Mucosa of descending colon (tissue), 3 donors: Measurements from ENCODE around the gene CEBPB. TPM values are rescaled to one million over a fixed set of nuclear protein-coding genes. Genes with fewer than 3 reads are reported as not detected.
"Not testable (repeated sequence)": the region's sequence is repeated elsewhere in the genome, so short reads cannot be mapped to it uniquely, and the experiment has no call there.

ENCODE experiments used
- ATAC-seq: fragments of 200-7000 bp; cut with Tn5 transposase; one replicate; pipeline ENCODE4 v1.9.1; 2020; ENCODE audit warnings: mild to moderate bottlenecking, moderate library complexity
- DNase-seq, 3 donors: peaks; one replicate each; pipeline ENCODE4 v3.0.0-alpha.2; 2020
- H3K36me3 ChIP-seq: fragments of 200-600 bp; one replicate; pipeline ENCODE4 v1.8.0; 2021; ENCODE audit warnings: low read depth, mild to moderate bottlenecking
- H3K4me1 ChIP-seq: fragments of 200-600 bp; one replicate; pipeline ENCODE4 v1.8.0; 2021; ENCODE audit warnings: low read depth, mild to moderate bottlenecking
- H3K4me3 ChIP-seq: fragments of 200-600 bp; one replicate; pipeline ENCODE4 v1.8.0; 2021; ENCODE audit warnings: mild to moderate bottlenecking
- H3K9me3 ChIP-seq: fragments of 200-600 bp; one replicate; pipeline ENCODE4 v1.8.0; 2021; ENCODE audit warnings: mild to moderate bottlenecking
- intact Hi-C, 2 donors: fragments of 100-400 bp; cut with DNase I in 1 of 2; cut with micrococcal nuclease in 1 of 2; formaldehyde crosslinking; loops; one replicate each; pipeline versions ENCODE4 v1.11.0 to v1.11.1; 2022; cut with DNase I, micrococcal nuclease
- total RNA-seq, 3 donors: library from RNA; stranded (reverse); fragmentation: NEBNext Ultra II Directional in 2 of 3; extraction: Animal tissue kit (Norgen Biotek cat#: 25700) in 2 of 3; gene quantifications; one replicate each; pipeline versions ENCODE4 v1.2.1 to v1.2.4, GENCODE V29; 2021 to 2023
- TF ChIP-seq, protein P1 (sequence below): fragments of 200-600 bp; IDR thresholded peaks from one replicate; pipeline ENCODE4 v1.8.0; 2022; ENCODE audit warnings: antibody characterized with exemption, mild to moderate bottlenecking
- donor health status: DM: no; HTN: no; CAD: no; lungs with moderate emphysema.
- donor health status: DM: no; HTN: no; CAD: no.
- donor health status: DM: no; HTN: yes; CAD: no.

Gene CEBPB
- total RNA-seq, 3 donors from 2014 or later, result 20.2 to 86.7 (median 41.3) TPM

DNA sequence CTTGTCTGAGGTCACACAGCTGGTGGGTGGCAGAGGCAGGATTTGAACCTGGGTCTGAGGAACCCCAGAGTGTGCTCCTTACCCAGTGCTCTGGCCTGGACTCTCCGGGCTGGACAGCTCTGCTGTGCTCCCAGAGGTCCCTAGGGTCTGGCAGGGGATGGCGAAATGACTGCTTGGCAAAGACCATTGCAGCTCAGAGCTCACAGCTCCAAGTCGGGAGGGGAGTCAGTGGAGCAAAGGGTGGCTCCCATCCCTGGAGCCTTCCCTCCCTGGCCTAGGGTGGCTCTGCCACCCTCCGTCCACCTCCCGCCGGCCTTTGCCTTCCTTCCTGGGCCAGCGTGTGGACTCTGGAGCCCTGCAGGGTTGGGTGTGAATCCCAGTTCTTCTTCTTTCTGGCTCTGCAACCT, 17.5 kb downstream of the CEBPB start:
- no peak for DNase-seq
- no peak overlapping the region for H3K4me3 ChIP-seq
- intact Hi-C loops, result no loop called here
- H3K9me3 ChIP-seq, result peaks cover 2% of the 10 kb centered on the region
- TF ChIP-seq, protein P1, sequence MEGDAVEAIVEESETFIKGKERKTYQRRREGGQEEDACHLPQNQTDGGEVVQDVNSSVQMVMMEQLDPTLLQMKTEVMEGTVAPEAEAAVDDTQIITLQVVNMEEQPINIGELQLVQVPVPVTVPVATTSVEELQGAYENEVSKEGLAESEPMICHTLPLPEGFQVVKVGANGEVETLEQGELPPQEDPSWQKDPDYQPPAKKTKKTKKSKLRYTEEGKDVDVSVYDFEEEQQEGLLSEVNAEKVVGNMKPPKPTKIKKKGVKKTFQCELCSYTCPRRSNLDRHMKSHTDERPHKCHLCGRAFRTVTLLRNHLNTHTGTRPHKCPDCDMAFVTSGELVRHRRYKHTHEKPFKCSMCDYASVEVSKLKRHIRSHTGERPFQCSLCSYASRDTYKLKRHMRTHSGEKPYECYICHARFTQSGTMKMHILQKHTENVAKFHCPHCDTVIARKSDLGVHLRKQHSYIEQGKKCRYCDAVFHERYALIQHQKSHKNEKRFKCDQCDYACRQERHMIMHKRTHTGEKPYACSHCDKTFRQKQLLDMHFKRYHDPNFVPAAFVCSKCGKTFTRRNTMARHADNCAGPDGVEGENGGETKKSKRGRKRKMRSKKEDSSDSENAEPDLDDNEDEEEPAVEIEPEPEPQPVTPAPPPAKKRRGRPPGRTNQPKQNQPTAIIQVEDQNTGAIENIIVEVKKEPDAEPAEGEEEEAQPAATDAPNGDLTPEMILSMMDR, result no peak
- H3K4me1 ChIP-seq, result no peaks in the 10 kb centered on the region
- H3K36me3 ChIP-seq, result no peaks in the 10 kb centered on the region
- no peak for ATAC-seq

GRCh38 chr20:50208815-50209214, 18.2 kb downstream of the CEBPB start:
- intact Hi-C loops, ATAC-seq, H3K4me3 ChIP-seq: not testable (repeated sequence)

DNA sequence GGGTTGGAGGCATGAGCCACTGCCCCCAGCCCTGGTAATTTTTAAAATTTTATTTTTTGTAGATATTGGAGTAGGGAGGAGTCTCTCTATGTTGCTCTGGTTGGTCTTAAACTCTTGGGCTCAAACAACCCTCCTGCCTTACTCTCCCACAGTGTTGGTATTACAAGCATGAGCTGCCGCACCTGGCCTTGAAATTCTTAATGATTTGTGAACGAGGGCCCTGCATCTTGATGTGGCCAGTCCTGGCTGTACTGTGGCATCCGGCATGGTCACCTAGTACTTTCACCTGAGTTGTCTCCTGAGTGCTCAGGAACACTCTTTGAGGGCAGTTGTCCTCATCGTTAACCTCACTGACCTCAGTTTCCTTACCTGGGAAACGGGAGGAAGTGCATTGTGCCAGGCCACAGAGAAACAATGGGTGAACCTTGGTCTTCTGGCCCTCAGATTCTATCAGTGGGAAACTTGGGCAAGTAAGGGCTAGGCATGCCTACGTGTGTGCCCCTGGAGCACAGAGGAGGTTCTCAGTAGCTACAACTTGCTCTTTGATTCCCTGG, 19.5 kb downstream of the CEBPB start:
- H3K9me3 ChIP-seq, result no peaks in the 10 kb centered on the region
- TF ChIP-seq, protein P1, result no peak
- H3K36me3 ChIP-seq, result no peaks in the 10 kb centered on the region
- ATAC-seq, result no peak
- H3K4me1 ChIP-seq, result no peaks in the 10 kb centered on the region
- no peak overlapping the region for H3K4me3 ChIP-seq
- intact Hi-C loops, result no loop called here
- DNase-seq, result no peak

More at GRCh38 chr20:50208815-50209214, 18.2 kb downstream of the CEBPB start:
- H3K36me3 ChIP-seq, H3K4me1 ChIP-seq, H3K9me3 ChIP-seq: not testable (repeated sequence)
- peak in 1 of 3 donors; percentile 1 for DNase-seq

GRCh38 chr20:50211091-50211490, 20.5 kb downstream of the CEBPB start:
- ATAC-seq (no peak), DNase-seq (no peak)
- no peaks in the 10 kb centered on the region for H3K9me3 ChIP-seq
- TF ChIP-seq, protein P1, result no peak
- intact Hi-C loops, result no loop called here
- no peaks in the 10 kb centered on the region for H3K36me3 ChIP-seq
- no peak overlapping the region for H3K4me3 ChIP-seq
- H3K4me1 ChIP-seq, result peaks cover 3% of the 10 kb centered on the region

DNA sequence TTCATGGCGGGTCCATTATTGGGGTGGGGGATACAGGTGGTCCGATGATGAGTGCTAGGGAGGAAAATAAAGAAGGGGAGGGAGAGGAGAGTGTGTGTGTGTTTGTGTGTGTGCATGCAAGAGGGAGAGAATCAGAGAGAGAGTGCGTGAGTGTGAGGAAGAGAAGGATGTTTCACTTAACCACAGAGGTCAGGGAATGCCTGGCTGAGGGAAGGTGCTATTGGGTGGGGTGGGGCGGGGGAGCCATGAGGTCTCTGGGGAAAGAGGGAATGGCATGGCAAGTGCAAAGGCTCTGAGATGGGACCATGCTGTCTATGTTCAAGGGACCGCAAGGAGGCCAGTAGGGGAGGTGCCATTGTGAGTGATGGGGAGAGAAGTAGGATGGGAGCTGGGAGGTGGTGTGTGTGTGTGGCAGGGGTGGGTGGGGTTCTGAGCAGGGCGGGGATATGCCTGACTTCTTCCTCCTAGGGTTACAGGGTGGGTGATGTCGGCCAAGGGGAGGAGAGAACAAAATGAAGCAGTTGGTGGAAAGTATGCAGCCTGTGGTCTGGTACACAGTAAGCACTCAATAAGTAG, 23.0 kb downstream of the CEBPB start:
- ATAC-seq (no peak), DNase-seq (no peak)
- peaks cover 6% of the 10 kb centered on the region for H3K4me1 ChIP-seq
- intact Hi-C loops, result no loop called here
- H3K36me3 ChIP-seq, result no peaks in the 10 kb centered on the region
- no peaks in the 10 kb centered on the region for H3K9me3 ChIP-seq
- H3K4me3 ChIP-seq, result no peak overlapping the region
- TF ChIP-seq, protein P1, result no peak

GRCh38 chr20:50214226-50215024, 23.8 kb downstream of the CEBPB start:
- DNase-seq (no peak), ATAC-seq (no peak)
- intact Hi-C loops, result no loop called here
- TF ChIP-seq, protein P1, result no peak
- peaks cover 6% of the 10 kb centered on the region for H3K4me1 ChIP-seq
- no peaks in the 10 kb centered on the region for H3K9me3 ChIP-seq
- H3K36me3 ChIP-seq, result no peaks in the 10 kb centered on the region
- no peak overlapping the region for H3K4me3 ChIP-seq
